Measurements from ENCODE around the gene SYT1.
"Not testable (repeated sequence)": the region's sequence is repeated elsewhere in the genome, so short reads cannot be mapped to it uniquely, and the experiment has no call there.

SYT1 gene

DNA sequence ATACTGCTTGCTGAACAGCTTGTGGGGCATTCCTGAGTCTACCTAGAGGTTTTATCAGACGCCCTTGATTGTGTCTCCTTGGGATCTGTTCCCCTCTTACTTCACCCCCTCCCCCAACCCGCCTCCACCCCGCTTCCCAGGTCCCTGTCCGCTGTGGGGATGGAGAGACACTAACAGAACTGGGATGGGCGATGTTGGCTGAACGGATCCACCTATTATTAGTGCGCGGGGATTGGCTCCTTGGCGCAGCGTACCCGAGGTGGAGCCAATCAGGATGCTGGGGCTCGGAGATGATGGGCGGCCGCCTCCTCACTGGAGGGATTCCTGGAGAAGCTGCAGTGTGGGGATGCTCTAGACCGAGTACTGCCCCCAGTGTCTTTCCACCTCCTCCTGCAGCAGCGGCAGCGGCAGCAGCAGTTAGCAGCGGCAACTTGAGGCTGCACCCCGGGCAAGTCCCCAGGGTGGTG, at the start of gene SYT1:
TSS of gene SYT1 (plus strand) at position 372 of the 467 bp plus-strand sequence.
- DNase-seq = no peak

DNA sequence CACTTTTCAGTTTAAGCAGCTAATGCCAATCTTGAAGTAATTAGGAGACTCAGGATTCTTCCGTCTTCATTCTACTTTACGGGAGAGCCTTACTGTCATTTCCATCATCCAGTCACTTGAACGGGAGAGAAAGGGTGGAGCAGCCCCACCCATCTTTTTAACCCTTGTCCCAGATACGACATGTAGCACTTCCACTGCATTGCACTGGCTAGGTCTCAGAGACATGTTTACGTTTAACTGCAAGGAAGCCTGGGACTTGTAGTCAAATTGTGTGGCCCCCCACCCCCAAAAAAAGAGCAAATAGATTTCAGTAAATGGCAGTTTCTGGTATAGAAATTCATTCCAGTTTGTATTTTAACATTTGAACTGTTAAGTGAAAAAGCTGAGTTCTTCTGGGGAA, 46.1 kb upstream of the SYT1 start:
- no peak for DNase-seq

DNA sequence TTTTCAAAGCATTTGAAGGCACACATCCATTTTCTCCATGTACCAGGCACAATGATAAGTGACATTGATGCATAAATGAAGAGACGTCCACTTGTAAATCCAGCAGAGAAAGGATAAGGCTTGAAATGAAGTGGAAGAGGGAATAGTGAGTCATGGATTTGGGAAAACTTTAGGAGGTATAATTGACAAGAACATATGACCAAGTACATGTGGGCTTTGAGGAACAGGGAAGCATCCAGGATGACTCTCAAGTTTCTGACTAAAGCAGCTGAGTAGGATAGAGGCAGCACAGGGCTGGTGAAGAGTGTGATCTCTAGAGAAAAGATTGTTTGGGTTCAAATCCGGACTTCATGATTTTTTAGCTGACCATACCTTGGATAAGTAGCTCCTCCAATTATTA, 43.6 kb upstream of the SYT1 start:
- DNase-seq = no peak

- DNase-seq = no peak
Observed at GRCh38 chr12:78824918-78825317, 39.7 kb upstream of the SYT1 start.

DNA sequence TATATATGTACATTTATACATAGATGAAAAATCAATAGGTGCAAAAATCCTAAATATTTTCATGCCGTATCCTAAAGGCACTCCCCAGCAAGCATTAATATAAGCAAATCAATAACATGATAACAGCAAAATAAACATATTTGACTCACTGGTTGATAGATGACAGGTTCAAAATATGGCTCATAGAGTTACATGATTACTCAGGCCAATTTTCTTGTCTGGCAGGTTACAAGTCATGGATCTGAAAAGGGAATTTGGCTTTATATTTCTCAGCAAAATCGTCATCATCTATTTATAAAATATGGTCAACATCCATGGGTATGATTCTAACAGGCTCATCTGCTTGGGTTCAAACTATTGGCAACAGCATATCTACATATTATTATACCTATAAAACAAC, 34.9 kb upstream of the SYT1 start:
- DNase-seq = no peak

- no peak for DNase-seq
Observed at GRCh38 chr12:78835493-78835892, 29.1 kb upstream of the SYT1 start.

GRCh38 chr12:78840518-78841019, 24.0 kb upstream of the SYT1 start:
- DNase-seq = not testable (repeated sequence)

- no peak for DNase-seq
Observed at GRCh38 chr12:78853231-78853630, 11.3 kb upstream of the SYT1 start.

GRCh38 chr12:78863482-78864402, 832 bp upstream of the SYT1 start:
- peak; percentile 34 for DNase-seq

- no peak for DNase-seq
Observed at GRCh38 chr12:78864870-78865463, 393 bp downstream of the SYT1 start.

DNA sequence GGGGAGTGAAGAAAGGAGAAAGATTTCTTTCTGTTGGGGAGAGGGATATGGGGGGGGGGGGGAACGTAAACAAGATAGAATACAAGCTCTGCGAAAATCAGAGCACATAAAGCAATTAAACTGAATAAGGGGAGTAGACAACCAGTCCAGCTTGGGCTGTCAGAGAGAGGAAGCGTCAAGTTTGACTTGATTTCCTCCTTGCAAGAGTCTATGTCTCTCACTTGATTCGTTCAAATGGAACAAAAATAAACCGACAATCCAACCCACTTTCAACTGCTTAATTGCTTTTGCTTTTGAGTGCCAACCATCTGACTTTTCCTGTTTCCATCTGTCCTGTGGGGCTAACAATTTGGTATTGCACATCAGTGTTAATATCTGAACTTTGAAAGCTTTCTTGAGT, 942 bp downstream of the SYT1 start:
- no peak for DNase-seq

GRCh38 chr12:78866518-78866917, 1.9 kb downstream of the SYT1 start:
- no peak for DNase-seq

GRCh38 chr12:78870539-78870938, 6.0 kb downstream of the SYT1 start:
- no peak for DNase-seq

DNA sequence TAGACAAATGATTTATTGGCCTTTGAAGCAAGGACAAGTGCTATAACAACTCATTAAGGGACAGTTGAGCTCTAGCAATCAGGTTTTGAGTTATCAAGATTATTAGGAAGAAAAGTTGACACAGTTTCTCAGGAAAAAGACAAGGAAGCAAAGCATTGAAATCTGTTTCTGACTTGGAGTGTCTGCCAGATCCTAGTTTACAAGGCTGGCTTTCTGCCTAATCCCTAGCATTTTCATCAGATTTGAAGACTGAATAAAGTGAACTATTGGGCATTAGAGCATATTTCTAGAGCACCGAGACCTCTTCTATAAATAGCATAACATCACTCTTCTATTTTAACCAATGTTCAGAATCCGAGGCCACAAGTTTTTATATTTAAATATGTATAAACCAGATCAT, 7.0 kb downstream of the SYT1 start:
- DNase-seq = no peak

- DNase-seq = no peak
Observed at GRCh38 chr12:78878459-78878858, 13.9 kb downstream of the SYT1 start.

- no peak for DNase-seq
Observed at GRCh38 chr12:78878866-78879265, 14.3 kb downstream of the SYT1 start.

- DNase-seq = no peak
Observed at GRCh38 chr12:78880078-78880477, 15.5 kb downstream of the SYT1 start.

DNA sequence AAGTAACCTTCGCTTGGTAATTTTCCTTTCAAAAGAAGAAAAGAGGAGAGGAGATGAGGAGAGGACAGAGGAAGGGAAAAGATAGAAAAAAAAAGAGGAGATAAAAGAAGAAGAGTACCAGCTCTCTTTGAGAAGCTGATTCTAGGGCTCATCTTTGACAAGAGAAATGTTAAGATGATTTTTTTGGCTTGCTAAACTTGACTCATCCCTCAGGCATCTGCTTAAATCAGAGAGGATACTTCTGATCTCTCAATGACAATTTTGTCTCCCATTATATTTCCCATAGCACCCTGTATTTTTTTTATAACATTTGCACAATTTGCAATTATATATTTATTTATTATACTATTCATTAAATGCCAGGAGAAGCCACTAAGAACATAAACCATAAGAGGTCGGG, 17.1 kb downstream of the SYT1 start:
- DNase-seq = no peak

DNA sequence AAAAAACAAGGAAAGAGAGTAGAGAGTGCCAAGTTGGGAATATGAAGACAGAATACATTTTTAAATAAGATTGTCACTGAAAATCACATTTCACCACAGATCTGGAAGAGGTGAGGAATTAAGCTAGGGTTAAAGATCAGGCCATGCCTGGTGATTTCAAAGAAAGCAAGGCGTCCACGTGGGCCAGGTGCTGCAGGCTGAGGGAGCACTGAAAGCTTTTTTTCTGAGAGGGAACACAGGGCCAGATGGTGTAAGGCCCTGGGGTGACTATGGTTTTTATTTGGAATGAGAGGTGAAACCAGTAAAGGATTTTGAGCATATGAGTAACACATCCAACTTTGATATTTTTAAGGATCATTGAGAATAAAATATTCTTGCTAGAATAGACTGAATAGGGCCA, 20.9 kb downstream of the SYT1 start:
- no peak for DNase-seq

GRCh38 chr12:78886719-78887407, 22.3 kb downstream of the SYT1 start:
- no peak for DNase-seq

DNA sequence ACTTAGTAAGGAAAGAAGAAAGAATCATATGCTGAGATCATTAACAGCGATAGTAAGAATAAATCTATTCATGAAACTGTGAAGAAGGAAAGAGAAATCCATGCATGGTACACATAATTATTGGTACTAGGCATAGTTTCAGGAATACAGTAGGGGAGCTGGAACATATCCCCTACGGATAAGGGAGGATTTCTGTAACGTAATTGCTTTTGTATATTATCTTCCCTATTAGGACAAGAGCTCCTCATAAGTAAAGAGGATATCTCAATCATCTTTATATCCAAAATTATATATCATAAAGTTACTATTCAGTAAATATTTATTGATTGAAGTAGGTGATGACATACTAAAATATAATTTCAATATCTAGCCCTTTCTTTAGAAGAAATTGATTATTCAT, 22.9 kb downstream of the SYT1 start:
- no peak for DNase-seq

DNA sequence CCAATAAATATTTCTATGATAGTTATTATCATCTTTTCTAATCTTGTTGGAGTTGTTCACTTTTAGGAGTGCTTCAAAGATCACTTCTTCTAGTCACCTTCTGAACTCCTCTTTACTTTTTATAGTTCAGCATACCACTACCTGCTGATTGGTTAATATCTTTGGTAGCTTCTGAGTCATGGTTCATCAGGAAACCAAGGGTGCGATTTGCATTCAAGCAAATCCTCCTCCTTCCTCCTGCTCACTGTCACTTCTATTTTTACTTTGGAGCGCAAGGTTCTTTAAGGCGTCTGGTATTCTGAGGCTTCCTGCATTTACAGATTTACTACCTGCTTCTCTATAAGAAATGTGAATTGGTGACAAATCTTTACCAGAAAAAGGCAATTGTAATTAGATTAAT, 24.0 kb downstream of the SYT1 start:
- no peak for DNase-seq

DNA sequence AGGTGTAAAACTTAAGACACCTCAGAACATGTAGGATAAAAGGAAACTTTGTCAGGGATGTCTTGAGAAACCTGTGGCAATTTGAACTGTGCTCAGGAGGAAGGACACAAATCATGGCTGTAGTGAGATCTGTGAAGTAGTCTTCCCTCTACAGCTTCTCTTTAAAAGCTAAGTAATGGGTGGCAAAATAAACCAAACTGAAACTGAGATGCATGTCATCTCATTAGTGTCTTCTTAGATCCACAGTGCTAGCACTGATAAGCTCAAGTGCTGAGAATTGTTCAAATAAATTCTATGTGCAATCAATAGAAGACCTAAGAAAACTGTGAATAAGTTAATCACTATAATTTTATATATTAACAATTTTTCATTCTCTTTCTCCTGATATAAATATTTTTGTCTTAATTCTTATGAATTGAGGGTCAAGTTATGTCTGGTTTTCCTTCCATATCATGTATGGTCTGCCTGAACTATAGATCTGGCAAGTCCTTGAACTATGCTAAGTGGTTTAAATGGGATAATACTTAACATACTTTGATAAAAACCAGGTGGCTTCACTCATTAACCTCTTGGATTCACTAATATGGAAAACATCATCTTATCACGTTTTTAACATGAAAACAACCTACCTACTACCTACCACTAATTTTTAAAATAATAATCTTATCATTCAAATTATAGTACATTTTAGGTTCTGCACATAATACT, 27.2 kb downstream of the SYT1 start:
- no peak for DNase-seq

All from RPMI8226 (cell line).